Head of caudate nucleus (tissue), 42 donors: ENCODE data around the gene FBXO34.

Source experiments
- DNase-seq, 42 donors: peaks; one replicate each; pipeline versions ENCODE4 v3.0.0 to v3.0.0-alpha.2; 2020 to 2021; ENCODE audit warnings: mixed read lengths in 7 of 42
- intact Hi-C: fragments of 100-400 bp; cut with DNase I; formaldehyde crosslinking; loops from one replicate; pipeline ENCODE4 v1.15.0; 2022

Gene FBXO34

GRCh38 chr14:55271572-55272298 lies 514 bp downstream of the FBXO34 start:
- peak; percentile 5 to 70 (median 47) for DNase-seq
- intact Hi-C loops = loop anchor here (5.0 to 10.0 kb wide), 3 partner anchors 81 to 707 kb away; partner anchors contain the start of genes ATG14 and SAMD4A

GRCh38 chr14:55272387-55272786 lies 1.2 kb downstream of the FBXO34 start:
- DNase-seq = peak in 1 of 42 donors; percentile 3
- intact Hi-C loops = loop anchor here (5.0 to 10.0 kb wide), 3 partner anchors 80 to 708 kb away; partner anchors contain the start of genes ATG14 and SAMD4A

- DNase-seq = peak in 1 of 42 donors; percentile 2
- intact Hi-C loops = loop anchor here (5.0 to 10.0 kb wide), 3 partner anchors 79 to 708 kb away; partner anchors contain the start of genes ATG14 and SAMD4A
These were observed 1.7 kb downstream of the FBXO34 start for GRCh38 chr14:55272922-55273321.

GRCh38 chr14:55274146-55274545 lies 2.9 kb downstream of the FBXO34 start:
- intact Hi-C loops = loop anchor here (5.0 to 10.0 kb wide), 3 partner anchors 78 to 709 kb away; partner anchors contain the start of genes ATG14 and SAMD4A
- no peak for DNase-seq

- intact Hi-C loops = loop anchor here (5.0 to 10.0 kb wide), 3 partner anchors 78 to 710 kb away; partner anchors contain the start of genes ATG14 and SAMD4A
- no peak for DNase-seq
These were observed 3.5 kb downstream of the FBXO34 start for GRCh38 chr14:55274751-55275150.

- DNase-seq = no peak
- intact Hi-C loops = loop anchor here (10.0 kb wide), 2 partner anchors 138 to 712 kb away; partner anchors contain the start of genes ATG14 and SAMD4A
These were observed 5.5 kb downstream of the FBXO34 start for GRCh38 chr14:55276736-55277135.

- intact Hi-C loops = loop anchor here (10.0 kb wide), 2 partner anchors 137 to 713 kb away; partner anchors contain the start of genes ATG14 and SAMD4A
- DNase-seq = no peak
These were observed 6.9 kb downstream of the FBXO34 start for GRCh38 chr14:55277972-55278740.

- intact Hi-C loops = loop anchor here (10.0 kb wide), 2 partner anchors 135 to 715 kb away; partner anchors contain the start of genes ATG14 and SAMD4A
- no peak for DNase-seq
These were observed 8.2 kb downstream of the FBXO34 start for GRCh38 chr14:55279384-55279783.

GRCh38 chr14:55281316-55281839 lies 10.2 kb downstream of the FBXO34 start:
- DNase-seq = no peak
- intact Hi-C loops = no loop called here

- intact Hi-C loops = no loop called here
- no peak for DNase-seq
These were observed 13.9 kb downstream of the FBXO34 start for GRCh38 chr14:55285048-55285652.

GRCh38 chr14:55288439-55288838 lies 17.2 kb downstream of the FBXO34 start:
- intact Hi-C loops = no loop called here
- DNase-seq = no peak

GRCh38 chr14:55291480-55292081 lies 20.4 kb downstream of the FBXO34 start:
- intact Hi-C loops = no loop called here
- no peak for DNase-seq

- no peak for DNase-seq
- intact Hi-C loops = no loop called here
These were observed 23.4 kb downstream of the FBXO34 start for GRCh38 chr14:55294603-55295002.

- intact Hi-C loops = no loop called here
- DNase-seq = peak in 6 of 42 donors; percentile 8 to 58 (median 32)
These were observed 26.6 kb downstream of the FBXO34 start for GRCh38 chr14:55297611-55298499.

- intact Hi-C loops = no loop called here
- DNase-seq = peak in 1 of 42 donors; percentile 17
These were observed 27.2 kb downstream of the FBXO34 start for GRCh38 chr14:55298500-55298822.

GRCh38 chr14:55301437-55302121 lies 30.4 kb downstream of the FBXO34 start:
- DNase-seq = no peak
- intact Hi-C loops = no loop called here
